H9 (cell line): Measurements from ENCODE around the gene BLOC1S1. TPM values are rescaled to one million over a fixed set of nuclear protein-coding genes. Genes with fewer than 3 reads are reported as not detected.
A peak's percentile ranks its signal among the peaks of the same experiment; 100 is the strongest.

ENCODE experiments used
- DNase-seq: peaks from one replicate; pipeline ENCODE4 v3.0.0-alpha.2; 2017
- H2AFZ ChIP-seq: one replicate; pipeline ENCODE4 v1.6.1; 2013; ENCODE audit warnings: mild to moderate bottlenecking, low read length, control low read depth, moderate library complexity
- H2AK5ac ChIP-seq: 2 replicates; pipeline ENCODE4 v1.6.1; 2013; ENCODE audit warnings: low read length, control low read depth, mixed read lengths; ENCODE audit not compliant: insufficient read length
- H2BK120ac ChIP-seq: one replicate; pipeline ENCODE4 v1.6.1; 2013; ENCODE audit warnings: low read depth, mild to moderate bottlenecking, low read length, control low read depth, inconsistent platforms; ENCODE audit not compliant: poor library complexity, severe bottlenecking
- H2BK12ac ChIP-seq: 2 replicates; pipeline ENCODE4 v1.6.1; 2013; ENCODE audit warnings: low read length, control low read depth, mixed read lengths, low read depth; ENCODE audit not compliant: insufficient read length
- H2BK15ac ChIP-seq: 2 replicates; pipeline ENCODE4 v1.6.1; 2013; ENCODE audit warnings: low read depth, low read length, control low read depth
- H2BK20ac ChIP-seq: one replicate; pipeline ENCODE4 v1.6.1; 2013; ENCODE audit warnings: low read depth, mild to moderate bottlenecking, low read length, control low read depth, inconsistent platforms; ENCODE audit not compliant: poor library complexity, severe bottlenecking
- H2BK5ac ChIP-seq: 2 replicates; pipeline ENCODE4 v1.6.1; 2013; ENCODE audit warnings: low read length, control low read depth, mixed read lengths; ENCODE audit not compliant: insufficient read length
- H3K14ac ChIP-seq: 2 replicates; pipeline ENCODE4 v1.6.1; 2013; ENCODE audit warnings: low read length, control low read depth; ENCODE audit not compliant: insufficient read depth
- H3K18ac ChIP-seq: 2 replicates; pipeline ENCODE4 v1.6.1; 2013; ENCODE audit warnings: low read depth, mild to moderate bottlenecking, mixed read lengths, low read length, control low read depth; ENCODE audit not compliant: insufficient read length
- H3K23ac ChIP-seq: 2 replicates; pipeline ENCODE4 v1.6.1; 2013; ENCODE audit warnings: low read length, control low read depth, mixed read lengths, low read depth; ENCODE audit not compliant: insufficient read length
- H3K23me2 ChIP-seq: 2 replicates; pipeline ENCODE4 v1.6.1; 2013; ENCODE audit warnings: low read depth, mild to moderate bottlenecking, mixed read lengths, low read length, control low read depth; ENCODE audit not compliant: insufficient read length, poor library complexity, severe bottlenecking
- H3K27ac ChIP-seq: 2 replicates; pipeline ENCODE4 v1.5.1; 2013; ENCODE audit warnings: low read length, control low read depth, mixed read lengths, low read depth; ENCODE audit not compliant: insufficient read length
- H3K27me3 ChIP-seq: 2 replicates; pipeline ENCODE4 v1.6.1; 2013; ENCODE audit warnings: low read length, control low read depth, inconsistent platforms; ENCODE audit not compliant: insufficient read depth
- H3K4ac ChIP-seq: 2 replicates; pipeline ENCODE4 v1.6.1; 2013; ENCODE audit warnings: low read depth, mild to moderate bottlenecking, control low read depth, inconsistent platforms, low read length, moderate library complexity
- H3K4me1 ChIP-seq: 2 replicates; pipeline ENCODE4 v1.6.1; 2013; ENCODE audit warnings: low read length, control low read depth, inconsistent platforms; ENCODE audit not compliant: insufficient read depth
- H3K4me2 ChIP-seq: 2 replicates; pipeline ENCODE4 v1.6.1; 2013; ENCODE audit warnings: low read length, control low read depth, mixed read lengths; ENCODE audit not compliant: insufficient read length, insufficient read depth
- H3K56ac ChIP-seq: 2 replicates; pipeline ENCODE4 v1.6.1; 2013; ENCODE audit warnings: low read depth, mild to moderate bottlenecking, mixed read lengths, low read length, control low read depth; ENCODE audit not compliant: insufficient read length
- H3K79me1 ChIP-seq: 2 replicates; pipeline ENCODE4 v1.6.1; 2013; ENCODE audit warnings: low read depth, mild to moderate bottlenecking, moderate library complexity, low read length, control low read depth, inconsistent platforms; ENCODE audit not compliant: insufficient read depth, poor library complexity, severe bottlenecking
- H3K79me2 ChIP-seq: 2 replicates; pipeline ENCODE4 v1.6.1; 2013; ENCODE audit warnings: low read length, control low read depth, inconsistent platforms; ENCODE audit not compliant: insufficient read depth
- H3K9ac ChIP-seq: 2 replicates; pipeline ENCODE4 v1.6.1; 2013; ENCODE audit warnings: low read length, control low read depth, mixed read lengths; ENCODE audit not compliant: insufficient read length; ENCODE audit errors: extremely low read depth
- H3K9me3 ChIP-seq: one replicate; pipeline ENCODE4 v1.6.1; 2013; ENCODE audit warnings: low read depth, low read length, inconsistent platforms; ENCODE audit not compliant: control insufficient read depth
- H3T11ph ChIP-seq: one replicate; pipeline ENCODE4 v1.6.1; 2013; ENCODE audit warnings: mild to moderate bottlenecking, low read length, control low read depth, inconsistent platforms
- H4K20me1 ChIP-seq: one replicate; pipeline ENCODE4 v1.6.1; 2013; ENCODE audit not compliant: control insufficient read depth, insufficient read length, insufficient read depth
- H4K5ac ChIP-seq: 2 replicates; pipeline ENCODE4 v1.6.1; 2013; ENCODE audit warnings: low read depth, mild to moderate bottlenecking, mixed read lengths, low read length, control low read depth; ENCODE audit not compliant: insufficient read length
- H4K8ac ChIP-seq: replicated peaks from 2 replicates; pipeline ENCODE4 v1.6.1; 2013; ENCODE audit warnings: low read length, control low read depth, mixed read lengths, low read depth; ENCODE audit not compliant: insufficient read length
- H4K91ac ChIP-seq: 2 replicates; pipeline ENCODE4 v1.6.1; 2013; ENCODE audit warnings: low read depth, mild to moderate bottlenecking, moderate library complexity, mixed read lengths, low read length, control low read depth; ENCODE audit not compliant: insufficient read length
- H3K27ac Mint-ChIP-seq, 3 experiments: 2 replicates in 2 of 3; 3 replicates in 1 of 3; pipeline ENCODE4 v1.8.0; 2020 to 2021; ENCODE audit warnings: mixed read lengths in 3 of 3, mild to moderate bottlenecking in 1 of 3, moderate library complexity in 1 of 3
- H3K27me3 Mint-ChIP-seq: 2 replicates; pipeline ENCODE4 v1.8.0; 2021; ENCODE audit warnings: low read depth, mild to moderate bottlenecking, moderate library complexity, mixed read lengths
- H3K36me3 Mint-ChIP-seq, 3 experiments: 2 replicates in 2 of 3; 3 replicates in 1 of 3; pipeline ENCODE4 v1.8.0; 2020 to 2021; ENCODE audit warnings: low read depth in 3 of 3, mixed read lengths in 3 of 3; ENCODE audit not compliant: insufficient read depth in 1 of 3
- H3K4me1 Mint-ChIP-seq, 2 experiments: 2 replicates each; pipeline ENCODE4 v1.8.0; 2020; ENCODE audit warnings: mixed read lengths in 2 of 2
- H3K4me3 Mint-ChIP-seq, 2 experiments: 2 replicates in 1 of 2; 3 replicates in 1 of 2; pipeline ENCODE4 v1.8.0; 2020 to 2021; ENCODE audit warnings: mild to moderate bottlenecking in 2 of 2, mixed read lengths in 2 of 2, moderate library complexity in 1 of 2
- H3K9me3 Mint-ChIP-seq, 2 experiments: 2 replicates in 1 of 2; 3 replicates in 1 of 2; pipeline ENCODE4 v1.8.0; 2020; ENCODE audit warnings: mild to moderate bottlenecking in 2 of 2, mixed read lengths in 2 of 2, moderate library complexity in 1 of 2
- CTCF ChIP-seq: fragments of 200-600 bp; sonication (generic); conservative IDR thresholded peaks from 3 replicates; pipeline ENCODE4 v1.8.0; 2021; ENCODE audit warnings: antibody characterized with exemption, mild to moderate bottlenecking
- WGBS: extraction: QIAGEN DNeasy Blood & Tissue Kit; methylation state at CpG from one replicate; pipeline ENCODE4 v1.1.7; 2013; ENCODE audit warnings: missing lambda C conversion rate, low lambda C conversion rate, mixed read lengths; ENCODE audit not compliant: insufficient read length; ENCODE audit errors: extremely low coverage; 5-methylcytosine and 5-hydroxymethylcytosine counted together
- total RNA-seq: library from RNA; stranded (reverse); gene quantifications from 2 replicates; pipeline ENCODE4 v1.2.1, GENCODE V29; 2021

BLOC1S1 gene
- total RNA-seq, 1 experiment from 2014 or later, result 108 TPM

GRCh38 chr12:55728186-55728938 is 12.5 kb downstream of the BLOC1S1 start:
- H3K27ac Mint-ChIP-seq, result peak overlapping the region in 1 of 3 experiments; percentile 80; a peak in 2 of 7 replicates
- no peak overlapping the region for H4K8ac ChIP-seq
- H3K79me1 ChIP-seq, result peaks cover 7% of the 10 kb centered on the region
- H3K9me3 Mint-ChIP-seq, result no peaks in the 10 kb centered on the region; a peak in 1 of 5 replicates
- peak overlapping the region; percentile 50 for H3K9ac ChIP-seq
- peaks cover 21 to 42% (median 42%) of the 10 kb centered on the region in 3 experiments; a peak in 6 of 7 replicates for H3K36me3 Mint-ChIP-seq
- no peak overlapping the region for H3K27ac ChIP-seq
- H4K20me1 ChIP-seq, result no peaks in the 10 kb centered on the region
- peak overlapping the region; percentile 83 for H3K4me2 ChIP-seq
- no peak overlapping the region for H2BK5ac ChIP-seq
- H3K27me3 ChIP-seq, result no peaks in the 10 kb centered on the region
- no peak overlapping the region for H4K5ac ChIP-seq
- no peak overlapping the region for H2BK120ac ChIP-seq
- H2BK12ac ChIP-seq, result no peak overlapping the region
- no peak overlapping the region for H2BK15ac ChIP-seq
- WGBS, result no CpG with 5 or more reads among the region's 61 CpGs
- peak overlapping the region; percentile 69 for H3K18ac ChIP-seq
- H2BK20ac ChIP-seq, result no peak overlapping the region
- H3K56ac ChIP-seq, result no peak overlapping the region
- H3K14ac ChIP-seq, result peak overlapping the region; percentile 74
- H2AFZ ChIP-seq, result no peak overlapping the region
- DNase-seq, result no peak
- H3K23ac ChIP-seq, result no peak overlapping the region
- no peaks in the 10 kb centered on the region for H3K9me3 ChIP-seq
- peaks cover 38 to 40% of the 10 kb centered on the region in 2 experiments for H3K4me1 Mint-ChIP-seq
- peaks cover 3% of the 10 kb centered on the region; the same call in 1 of the 2 replicates for H3K4me1 ChIP-seq
- TF ChIP-seq CTCF, result no peak
- no peaks in the 10 kb centered on the region; the same call in 1 of the 2 replicates for H3K27me3 Mint-ChIP-seq
- H3K23me2 ChIP-seq, result peaks cover 14% of the 10 kb centered on the region
- H2AK5ac ChIP-seq, result no peak overlapping the region
- H4K91ac ChIP-seq, result no peak overlapping the region
- peak overlapping the region; percentile 89 to 93 for H3K4me3 Mint-ChIP-seq
- no peak overlapping the region for H3K4ac ChIP-seq
- H3K79me2 ChIP-seq, result peaks cover 7% of the 10 kb centered on the region; the same call in 1 of the 2 replicates
- no peak overlapping the region for H3T11ph ChIP-seq
